GM12878 (cell line): ENCODE measurements around the gene TRNT1.

Experiments used
- ATF7 ChIP-seq: fragments of 450-650 bp; IDR thresholded peaks from 2 replicates; pipeline ENCODE4 v1.6.1; 2016; ENCODE audit warnings: low read depth, mild to moderate bottlenecking
- CEBPB ChIP-seq, 2 experiments: fragments of 150-350 bp in 1 of 2; IDR thresholded peaks; 2 replicates each; pipeline ENCODE4 v1.6.1; 2012 to 2014; ENCODE audit warnings: low read depth in 2 of 2, low read length in 2 of 2, borderline replicate concordance in 1 of 2, inconsistent platforms in 1 of 2
- FOXM1 ChIP-seq: IDR thresholded peaks from 2 replicates; pipeline ENCODE4 v1.6.1; 2012; ENCODE audit warnings: low read depth, mild to moderate bottlenecking, inconsistent platforms, low read length, moderate library complexity
- MTA3 ChIP-seq: IDR thresholded peaks from 2 replicates; pipeline ENCODE4 v1.6.1; 2012; ENCODE audit warnings: low read length, inconsistent platforms, borderline replicate concordance
- PML ChIP-seq: IDR thresholded peaks from 2 replicates; pipeline ENCODE4 v1.6.1; 2012; ENCODE audit warnings: low read length, inconsistent platforms
- POLR2A ChIP-seq: IDR thresholded peaks from 2 replicates; pipeline ENCODE4 v1.6.1; 2011; ENCODE audit warnings: low read depth, mild to moderate bottlenecking, low read length
- RFX5 ChIP-seq: IDR thresholded peaks from 2 replicates; pipeline ENCODE4 v1.6.1; 2011; ENCODE audit warnings: low read depth, low read length, improper control_type of control experiment
- SPI1 ChIP-seq: IDR thresholded peaks from 2 replicates; pipeline ENCODE4 v1.6.1; 2011; ENCODE audit warnings: low read depth, mild to moderate bottlenecking, low read length, moderate library complexity, borderline replicate concordance; ENCODE audit not compliant: insufficient read depth
- ZNF274 ChIP-seq: IDR thresholded peaks from one replicate; pipeline ENCODE4 v1.8.0; 2011; ENCODE audit not compliant: insufficient read length, insufficient read depth
- TF ChIP-seq, protein P1 (sequence below): fragments of 450-650 bp; IDR thresholded peaks from 2 replicates; pipeline ENCODE4 v1.6.1; 2016; ENCODE audit warnings: mild to moderate bottlenecking, moderate library complexity, borderline replicate concordance
- TF ChIP-seq, protein P2 (sequence below), 3 experiments: IDR thresholded peaks in 2 of 3; conservative IDR thresholded peaks in 1 of 3; 2 replicates each; pipeline ENCODE4 v1.5.1; 2011; ENCODE audit warnings: low read depth in 3 of 3, low read length in 3 of 3, mild to moderate bottlenecking in 3 of 3, control low read depth in 2 of 3, moderate library complexity in 2 of 3, inconsistent platforms in 1 of 3, mixed read lengths in 1 of 3; ENCODE audit not compliant: control insufficient read depth in 2 of 3, insufficient read depth in 1 of 3; ENCODE audit errors: extremely low read depth in 1 of 3
- TF ChIP-seq, protein P3 (sequence below): IDR thresholded peaks from 2 replicates; pipeline ENCODE4 v1.6.1; 2012; ENCODE audit warnings: low read depth, low read length, improper control_type of control experiment

DNA sequence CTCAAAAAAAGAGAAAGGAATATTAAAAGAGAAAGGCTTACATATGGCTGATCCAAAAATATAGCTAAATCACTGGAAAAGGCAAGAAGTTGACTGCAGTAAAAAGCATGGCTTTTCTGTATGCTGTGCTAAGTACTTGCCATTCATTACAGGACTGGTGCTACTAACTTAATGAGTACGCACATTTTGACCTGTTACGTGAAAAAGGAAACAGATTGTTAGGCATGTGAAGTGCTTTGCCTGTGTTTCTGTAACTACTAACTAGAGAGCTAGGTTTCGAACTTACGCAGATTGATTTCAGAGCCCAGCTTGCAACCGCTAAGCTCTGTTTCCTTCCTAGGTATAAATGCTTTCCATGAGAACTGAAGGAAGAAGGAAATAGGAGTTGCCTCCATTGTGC lies 2.8 kb downstream of the TRNT1 start:
- TF ChIP-seq FOXM1, result no peak
- no peak for TF ChIP-seq POLR2A
- TF ChIP-seq, protein P1, sequence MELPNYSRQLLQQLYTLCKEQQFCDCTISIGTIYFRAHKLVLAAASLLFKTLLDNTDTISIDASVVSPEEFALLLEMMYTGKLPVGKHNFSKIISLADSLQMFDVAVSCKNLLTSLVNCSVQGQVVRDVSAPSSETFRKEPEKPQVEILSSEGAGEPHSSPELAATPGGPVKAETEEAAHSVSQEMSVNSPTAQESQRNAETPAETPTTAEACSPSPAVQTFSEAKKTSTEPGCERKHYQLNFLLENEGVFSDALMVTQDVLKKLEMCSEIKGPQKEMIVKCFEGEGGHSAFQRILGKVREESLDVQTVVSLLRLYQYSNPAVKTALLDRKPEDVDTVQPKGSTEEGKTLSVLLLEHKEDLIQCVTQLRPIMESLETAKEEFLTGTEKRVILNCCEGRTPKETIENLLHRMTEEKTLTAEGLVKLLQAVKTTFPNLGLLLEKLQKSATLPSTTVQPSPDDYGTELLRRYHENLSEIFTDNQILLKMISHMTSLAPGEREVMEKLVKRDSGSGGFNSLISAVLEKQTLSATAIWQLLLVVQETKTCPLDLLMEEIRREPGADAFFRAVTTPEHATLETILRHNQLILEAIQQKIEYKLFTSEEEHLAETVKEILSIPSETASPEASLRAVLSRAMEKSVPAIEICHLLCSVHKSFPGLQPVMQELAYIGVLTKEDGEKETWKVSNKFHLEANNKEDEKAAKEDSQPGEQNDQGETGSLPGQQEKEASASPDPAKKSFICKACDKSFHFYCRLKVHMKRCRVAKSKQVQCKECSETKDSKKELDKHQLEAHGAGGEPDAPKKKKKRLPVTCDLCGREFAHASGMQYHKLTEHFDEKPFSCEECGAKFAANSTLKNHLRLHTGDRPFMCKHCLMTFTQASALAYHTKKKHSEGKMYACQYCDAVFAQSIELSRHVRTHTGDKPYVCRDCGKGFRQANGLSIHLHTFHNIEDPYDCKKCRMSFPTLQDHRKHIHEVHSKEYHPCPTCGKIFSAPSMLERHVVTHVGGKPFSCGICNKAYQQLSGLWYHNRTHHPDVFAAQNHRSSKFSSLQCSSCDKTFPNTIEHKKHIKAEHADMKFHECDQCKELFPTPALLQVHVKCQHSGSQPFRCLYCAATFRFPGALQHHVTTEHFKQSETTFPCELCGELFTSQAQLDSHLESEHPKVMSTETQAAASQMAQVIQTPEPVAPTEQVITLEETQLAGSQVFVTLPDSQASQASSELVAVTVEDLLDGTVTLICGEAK, result no peak
- no peak for TF ChIP-seq MTA3
- TF ChIP-seq, protein P2, sequence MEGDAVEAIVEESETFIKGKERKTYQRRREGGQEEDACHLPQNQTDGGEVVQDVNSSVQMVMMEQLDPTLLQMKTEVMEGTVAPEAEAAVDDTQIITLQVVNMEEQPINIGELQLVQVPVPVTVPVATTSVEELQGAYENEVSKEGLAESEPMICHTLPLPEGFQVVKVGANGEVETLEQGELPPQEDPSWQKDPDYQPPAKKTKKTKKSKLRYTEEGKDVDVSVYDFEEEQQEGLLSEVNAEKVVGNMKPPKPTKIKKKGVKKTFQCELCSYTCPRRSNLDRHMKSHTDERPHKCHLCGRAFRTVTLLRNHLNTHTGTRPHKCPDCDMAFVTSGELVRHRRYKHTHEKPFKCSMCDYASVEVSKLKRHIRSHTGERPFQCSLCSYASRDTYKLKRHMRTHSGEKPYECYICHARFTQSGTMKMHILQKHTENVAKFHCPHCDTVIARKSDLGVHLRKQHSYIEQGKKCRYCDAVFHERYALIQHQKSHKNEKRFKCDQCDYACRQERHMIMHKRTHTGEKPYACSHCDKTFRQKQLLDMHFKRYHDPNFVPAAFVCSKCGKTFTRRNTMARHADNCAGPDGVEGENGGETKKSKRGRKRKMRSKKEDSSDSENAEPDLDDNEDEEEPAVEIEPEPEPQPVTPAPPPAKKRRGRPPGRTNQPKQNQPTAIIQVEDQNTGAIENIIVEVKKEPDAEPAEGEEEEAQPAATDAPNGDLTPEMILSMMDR (IDR thresholded peaks at IDR 0.05 in 2 of 3, conservative IDR thresholded peaks at IDR 0.05 in 1 of 3; ENCODE audit: control insufficient read depth in 2 of 3, extremely low read depth in 1 of 3, insufficient read depth in 1 of 3, low read depth in 3 of 3, low read length in 3 of 3), result no peak
- TF ChIP-seq, protein P3, sequence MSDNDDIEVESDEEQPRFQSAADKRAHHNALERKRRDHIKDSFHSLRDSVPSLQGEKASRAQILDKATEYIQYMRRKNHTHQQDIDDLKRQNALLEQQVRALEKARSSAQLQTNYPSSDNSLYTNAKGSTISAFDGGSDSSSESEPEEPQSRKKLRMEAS, result no peak
- no peak for TF ChIP-seq PML
- no peak for TF ChIP-seq ATF7
- no peak for TF ChIP-seq SPI1
- no peak for TF ChIP-seq RFX5
- TF ChIP-seq ZNF274, result no peak
- TF ChIP-seq CEBPB (IDR thresholded peaks at IDR 0.05; ENCODE audit: borderline replicate concordance in 1 of 2, low read depth in 2 of 2, low read length in 2 of 2), result no peak
